Thyroid gland (tissue), 4 donors: ENCODE results near the gene OPRM1.

Experiments used
- POLR2A ChIP-seq, 2 donors: fragments of 450-650 bp; IDR thresholded peaks; one replicate each; pipeline ENCODE4 v1.6.1; 2017; ENCODE audit warnings: antibody characterized with exemption in 2 of 2, mild to moderate bottlenecking in 2 of 2, moderate library complexity in 1 of 2
- TF ChIP-seq, protein P1 (sequence below), 6 experiments: fragments of 200-600 bp in 3 of 6; fragments of 450-650 bp in 3 of 6; sonication (generic) in 3 of 6; IDR thresholded peaks; one replicate each; pipeline ENCODE4 v1.5.1; 2016 to 2019; ENCODE audit warnings: antibody characterized with exemption in 6 of 6, mild to moderate bottlenecking in 2 of 6, inconsistent platforms in 1 of 6, moderate library complexity in 1 of 6

DNA sequence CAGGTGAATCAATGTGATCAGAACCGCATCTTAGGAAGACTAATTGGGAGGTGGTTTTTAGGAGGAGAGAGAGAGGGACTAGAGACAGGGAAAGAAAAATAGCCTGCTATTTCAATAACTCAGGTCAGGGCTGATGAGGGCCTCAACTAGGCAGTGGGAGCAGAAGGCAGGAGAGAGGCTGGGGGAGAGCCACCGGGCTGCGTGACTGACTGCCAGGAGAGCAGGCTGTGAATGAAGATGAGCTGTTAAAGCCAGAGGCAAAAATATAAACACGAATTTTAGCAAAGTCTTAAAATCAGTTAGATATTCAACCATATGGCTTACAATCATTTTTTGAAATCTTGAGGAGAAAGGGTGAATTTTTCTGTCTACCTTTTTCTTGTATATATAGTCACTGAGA is 168.0 kb downstream of the OPRM1 start:
- TF ChIP-seq, protein P1, sequence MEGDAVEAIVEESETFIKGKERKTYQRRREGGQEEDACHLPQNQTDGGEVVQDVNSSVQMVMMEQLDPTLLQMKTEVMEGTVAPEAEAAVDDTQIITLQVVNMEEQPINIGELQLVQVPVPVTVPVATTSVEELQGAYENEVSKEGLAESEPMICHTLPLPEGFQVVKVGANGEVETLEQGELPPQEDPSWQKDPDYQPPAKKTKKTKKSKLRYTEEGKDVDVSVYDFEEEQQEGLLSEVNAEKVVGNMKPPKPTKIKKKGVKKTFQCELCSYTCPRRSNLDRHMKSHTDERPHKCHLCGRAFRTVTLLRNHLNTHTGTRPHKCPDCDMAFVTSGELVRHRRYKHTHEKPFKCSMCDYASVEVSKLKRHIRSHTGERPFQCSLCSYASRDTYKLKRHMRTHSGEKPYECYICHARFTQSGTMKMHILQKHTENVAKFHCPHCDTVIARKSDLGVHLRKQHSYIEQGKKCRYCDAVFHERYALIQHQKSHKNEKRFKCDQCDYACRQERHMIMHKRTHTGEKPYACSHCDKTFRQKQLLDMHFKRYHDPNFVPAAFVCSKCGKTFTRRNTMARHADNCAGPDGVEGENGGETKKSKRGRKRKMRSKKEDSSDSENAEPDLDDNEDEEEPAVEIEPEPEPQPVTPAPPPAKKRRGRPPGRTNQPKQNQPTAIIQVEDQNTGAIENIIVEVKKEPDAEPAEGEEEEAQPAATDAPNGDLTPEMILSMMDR (IDR thresholded peaks at IDR 0.05), result no peak
- no peak for TF ChIP-seq POLR2A (IDR thresholded peaks at IDR 0.05)
